ENCODE data around the gene TRIP13. TPM values are rescaled to one million over a fixed set of nuclear protein-coding genes. Genes with fewer than 3 reads are reported as not detected.

The TRIP13 gene
- total and polyA plus RNA-seq, 2 of the 13 experiments (the other 11 are each of a cell fraction or from before 2014, with no cell fraction given): 13.5 to 33.0 TPM

DNA sequence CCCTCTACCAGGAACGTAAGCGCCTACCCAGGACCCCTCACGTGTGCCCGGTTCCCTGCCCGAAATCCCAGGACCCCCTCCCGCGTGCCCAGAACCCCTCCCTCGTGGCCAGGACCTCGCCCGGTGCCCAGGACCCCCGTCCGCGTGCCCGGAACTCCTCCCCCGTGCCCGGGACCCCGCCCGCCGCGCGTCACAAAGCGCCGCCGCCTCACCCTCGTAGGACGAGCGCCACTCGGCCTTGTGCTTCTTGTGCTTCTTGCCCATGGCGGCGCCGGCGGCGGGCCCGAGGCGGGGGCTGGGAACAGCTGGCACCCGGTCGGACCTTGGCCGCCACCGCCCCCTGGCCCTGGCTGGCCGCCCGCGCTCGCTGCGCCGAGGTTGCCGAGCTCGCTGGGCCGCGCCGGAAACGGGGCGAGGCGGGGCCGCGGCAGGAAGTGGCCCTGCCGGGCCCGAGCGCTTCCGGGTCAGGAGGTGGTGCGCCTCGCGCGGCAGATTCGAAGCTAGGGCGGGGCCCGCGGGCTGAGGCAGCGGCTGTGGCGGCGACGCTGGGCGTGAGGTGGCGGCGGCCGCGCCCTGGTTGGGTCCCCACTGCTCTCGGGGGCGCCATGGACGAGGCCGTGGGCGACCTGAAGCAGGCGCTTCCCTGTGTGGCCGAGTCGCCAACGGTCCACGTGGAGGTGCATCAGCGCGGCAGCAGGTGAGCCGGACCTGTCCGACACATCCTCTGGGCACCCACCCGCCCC is at the start of gene TRIP13, which contains the start of gene BRD9 (continued):
- TF ChIP-seq ZNF607 (CRISPR knock-in tag; IDR thresholded peaks at IDR 0.05; ENCODE audit: borderline replicate concordance) (peak; percentile 96), ZNF883 (CRISPR knock-in tag; IDR thresholded peaks at IDR 0.05; ENCODE audit: not compliant biosample characterization) (peak; percentile 40), POLR2AphosphoS5 (IDR thresholded peaks at IDR 0.05; ENCODE audit: low read depth, low read length) (peak; percentile 58), KDM2A (CRISPR knock-in tag; IDR thresholded peaks at IDR 0.05; ENCODE audit: borderline replicate concordance, low read depth) (peak; percentile 80; the same call in 1 of the 2 replicates), TOPORS (CRISPR knock-in tag; IDR thresholded peaks at IDR 0.05) (peak; percentile 90), ZNF142 (CRISPR knock-in tag; IDR thresholded peaks at IDR 0.05) (peak; percentile 58; the same call in 1 of the 2 replicates), TSC22D2 (CRISPR knock-in tag; IDR thresholded peaks at IDR 0.05; ENCODE audit: borderline replicate concordance) (0 out of 2 replicates have a peak, but pooled peaks have one; percentile 53), REXO4 (CRISPR knock-in tag; IDR thresholded peaks at IDR 0.05; ENCODE audit: borderline replicate concordance) (0 out of 2 replicates have a peak, but pooled peaks have one; percentile 28), ZNF30 (CRISPR knock-in tag; IDR thresholded peaks at IDR 0.05) (no peak), MEIS2 (CRISPR knock-in tag; IDR thresholded peaks at IDR 0.05) (0 out of 2 replicates have a peak, but pooled peaks have one; percentile 68), TBL1XR1 (IDR thresholded peaks at IDR 0.05; ENCODE audit: borderline replicate concordance, low read length, partially characterized antibody) (peak; percentile 35), KAT8 (CRISPR knock-in tag; IDR thresholded peaks at IDR 0.05) (peak; percentile 82), TARDBP (CRISPR knock-in tag; IDR thresholded peaks at IDR 0.05) (peak; percentile 70; the same call in 1 of the 2 replicates), MXD1 (CRISPR knock-in tag; IDR thresholded peaks at IDR 0.05) (peak; percentile 92), ERF (CRISPR knock-in tag; IDR thresholded peaks at IDR 0.05) (peak; percentile 42; the same call in 1 of the 2 replicates), MEIS1 (CRISPR knock-in tag; IDR thresholded peaks at IDR 0.05; ENCODE audit: borderline replicate concordance) (peak; percentile 29; the same call in 1 of the 2 replicates)
- TF ChIP-seq, protein P1, sequence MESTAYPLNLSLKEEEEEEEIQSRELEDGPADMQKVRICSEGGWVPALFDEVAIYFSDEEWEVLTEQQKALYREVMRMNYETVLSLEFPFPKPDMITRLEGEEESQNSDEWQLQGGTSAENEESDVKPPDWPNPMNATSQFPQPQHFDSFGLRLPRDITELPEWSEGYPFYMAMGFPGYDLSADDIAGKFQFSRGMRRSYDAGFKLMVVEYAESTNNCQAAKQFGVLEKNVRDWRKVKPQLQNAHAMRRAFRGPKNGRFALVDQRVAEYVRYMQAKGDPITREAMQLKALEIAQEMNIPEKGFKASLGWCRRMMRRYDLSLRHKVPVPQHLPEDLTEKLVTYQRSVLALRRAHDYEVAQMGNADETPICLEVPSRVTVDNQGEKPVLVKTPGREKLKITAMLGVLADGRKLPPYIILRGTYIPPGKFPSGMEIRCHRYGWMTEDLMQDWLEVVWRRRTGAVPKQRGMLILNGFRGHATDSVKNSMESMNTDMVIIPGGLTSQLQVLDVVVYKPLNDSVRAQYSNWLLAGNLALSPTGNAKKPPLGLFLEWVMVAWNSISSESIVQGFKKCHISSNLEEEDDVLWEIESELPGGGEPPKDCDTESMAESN (CRISPR knock-in tag; conservative IDR thresholded peaks at IDR 0.05): no peak

Data from HepG2 (cell line).